Urothelium cell line (cell line): ENCODE results near the gene ELFN2.
"Not testable (repeated sequence)": the region's sequence is repeated elsewhere in the genome, so short reads cannot be mapped to it uniquely, and the experiment has no call there.

Experiments used
- DNase-seq: peaks from one replicate; pipeline ENCODE4 v3.0.0; 2011; ENCODE audit warnings: low spot score, mixed read lengths
- FAIRE-seq: peaks from 2 replicates; lab custom pipeline; 2011; peaks lifted over from hg19 to GRCh38; lab: Jason Lieb, UNC

Gene ELFN2

GRCh38 chr22:37413546-37413945 is 13.7 kb downstream of the ELFN2 start:
- DNase-seq: no peak
- FAIRE-seq: no peak

DNA sequence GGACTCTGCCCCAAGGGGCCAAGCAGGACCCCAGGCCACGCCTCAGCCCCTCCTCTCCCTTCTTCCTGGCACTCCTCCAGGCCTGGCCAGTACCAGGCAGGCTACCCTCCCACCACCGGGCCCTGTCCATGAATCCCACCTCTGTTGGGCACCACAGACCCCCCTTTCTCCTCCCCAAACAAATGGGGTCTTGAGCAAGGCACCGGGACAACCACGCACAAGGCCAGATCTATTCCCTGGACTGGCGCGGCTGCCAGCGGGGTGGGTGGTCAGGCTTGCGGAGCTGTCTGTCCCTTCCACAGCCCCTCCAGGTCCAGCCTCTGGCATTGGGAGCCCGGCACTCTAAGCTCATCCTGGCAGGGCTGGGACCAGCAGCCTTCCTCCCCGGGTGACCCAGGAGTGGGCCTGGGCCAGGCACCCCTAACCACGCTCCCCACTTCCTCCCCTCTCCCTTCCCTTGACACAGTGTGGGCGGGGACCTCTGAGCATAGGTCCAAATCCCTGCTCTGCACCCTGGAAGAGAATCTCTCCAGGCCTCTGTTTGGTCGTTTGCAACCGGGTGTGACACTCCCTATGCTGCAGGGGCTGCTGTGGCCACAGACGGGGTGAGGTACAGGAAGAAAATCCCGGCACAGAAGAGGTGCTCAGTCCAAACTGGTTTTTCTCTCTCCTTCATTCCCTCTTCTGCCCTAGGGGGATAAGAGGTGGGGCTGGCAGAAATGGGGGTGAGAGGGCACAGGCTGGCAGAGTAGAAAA is 14.6 kb downstream of the ELFN2 start:
- FAIRE-seq (no peak), DNase-seq (no peak)

DNA sequence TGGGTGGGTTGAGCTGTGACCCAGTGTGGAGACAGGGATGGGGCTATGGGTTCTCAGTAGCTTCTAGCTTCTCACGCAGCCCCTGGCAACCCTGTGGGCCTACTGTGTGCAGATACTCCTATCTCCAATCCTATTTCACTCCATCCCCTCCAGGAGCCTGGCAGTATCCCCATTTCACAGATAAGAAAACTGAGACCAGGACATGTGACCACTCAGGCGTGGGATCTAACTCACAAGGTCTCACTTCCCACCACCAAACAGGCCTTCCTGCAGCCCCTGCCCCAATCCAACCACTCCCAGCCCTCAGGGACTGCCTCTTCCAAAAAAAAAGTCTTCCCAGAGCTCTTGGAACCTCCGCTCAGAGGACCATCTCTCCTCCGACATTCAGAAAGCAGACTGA is 15.6 kb downstream of the ELFN2 start:
- no peak for FAIRE-seq
- no peak for DNase-seq

DNA sequence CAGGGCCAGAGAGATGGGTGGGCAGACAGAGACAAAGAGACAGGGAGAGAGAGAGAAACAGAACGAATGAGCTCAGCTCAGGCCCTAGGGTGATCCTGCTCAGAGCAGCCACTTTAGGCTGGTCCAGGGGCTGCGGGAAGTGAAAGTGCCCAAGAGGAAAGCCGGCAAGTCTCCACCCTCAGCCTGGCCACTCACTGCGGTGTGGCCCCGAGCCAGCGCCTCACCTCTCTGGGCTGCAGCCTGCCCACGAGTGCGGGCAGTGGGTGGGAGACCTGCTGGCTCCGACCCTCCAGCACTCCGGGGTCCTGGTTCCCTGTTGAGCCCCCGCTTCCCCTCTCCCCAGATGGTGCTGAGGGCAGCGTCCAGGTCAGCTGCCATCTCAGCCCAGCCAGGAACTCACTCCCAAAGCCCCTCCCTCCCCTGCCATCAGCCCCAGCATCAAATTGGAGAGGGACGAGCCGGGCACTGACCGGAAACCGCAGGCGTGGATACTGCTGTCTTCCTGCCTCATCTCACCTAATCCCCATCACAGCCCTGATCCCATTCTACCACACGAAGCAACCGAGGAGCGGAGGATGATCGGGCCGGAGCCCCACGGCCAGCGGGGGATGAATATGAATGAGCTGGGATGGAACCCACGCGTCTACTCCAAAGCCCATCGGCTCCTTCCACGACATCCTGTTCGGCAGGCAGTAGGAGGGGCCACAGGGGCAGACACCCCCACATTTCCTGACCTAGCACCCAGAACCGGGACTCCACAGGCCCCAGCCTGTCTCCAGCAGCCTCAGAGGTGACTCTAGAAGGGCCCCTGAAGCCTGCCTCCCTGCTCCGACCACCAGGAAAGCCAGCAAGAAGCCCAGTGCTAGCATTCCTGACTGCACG is 16.9 kb downstream of the ELFN2 start:
- FAIRE-seq (no peak), DNase-seq (no peak)

DNA sequence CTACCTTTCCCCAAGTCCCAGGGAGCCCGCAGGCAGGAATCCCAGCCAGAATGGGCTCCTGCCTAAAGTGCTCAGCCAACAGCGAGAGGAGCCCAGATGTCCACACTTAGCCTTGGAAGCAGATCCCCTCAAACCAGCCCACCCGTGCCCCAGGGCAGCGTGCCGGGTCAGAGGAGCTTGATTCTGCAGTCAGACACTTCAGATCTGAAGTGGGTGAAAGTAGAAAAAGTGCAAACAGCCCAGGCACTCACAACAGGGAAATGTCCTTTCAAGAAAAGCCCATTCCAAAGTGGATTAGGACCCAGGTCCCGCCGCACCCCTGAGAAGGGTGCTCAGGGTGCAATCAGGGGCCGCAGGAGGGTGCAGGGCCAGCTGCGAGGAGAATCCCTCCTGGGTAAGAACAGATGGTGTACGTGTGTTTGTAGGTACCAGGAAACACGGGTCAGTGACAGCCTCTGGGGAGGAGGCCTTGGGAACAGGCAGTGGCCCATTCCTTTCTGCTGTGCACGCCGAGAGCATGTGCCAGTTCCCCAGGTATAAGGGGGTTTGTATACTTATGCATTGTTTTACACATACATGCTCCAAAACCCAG is 17.7 kb downstream of the ELFN2 start:
- no peak for FAIRE-seq

DNA sequence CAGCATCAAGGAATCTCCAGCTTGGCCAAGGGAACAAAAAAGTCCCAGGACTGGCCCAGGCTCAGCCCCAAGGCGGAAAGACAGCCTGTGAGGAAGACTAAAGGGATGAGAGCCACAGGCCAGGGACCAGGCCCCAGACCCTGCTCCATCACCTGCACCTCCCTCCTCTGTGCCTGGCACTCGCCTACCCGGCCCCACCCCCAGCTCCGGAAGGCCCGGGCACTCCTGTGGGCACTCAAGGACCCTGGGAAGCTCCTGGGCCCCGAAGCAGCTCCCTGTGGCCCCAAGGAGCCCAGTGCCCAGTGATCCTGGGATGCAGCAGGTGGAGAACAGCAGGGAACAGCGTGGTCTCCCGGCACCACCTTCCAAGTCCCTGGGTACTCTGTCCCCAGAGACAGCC is 18.2 kb downstream of the ELFN2 start:
- FAIRE-seq: no peak
- no peak for DNase-seq

More for the DNA sequence above, 17.7 kb downstream of the ELFN2 start:
- no peak for DNase-seq

DNA sequence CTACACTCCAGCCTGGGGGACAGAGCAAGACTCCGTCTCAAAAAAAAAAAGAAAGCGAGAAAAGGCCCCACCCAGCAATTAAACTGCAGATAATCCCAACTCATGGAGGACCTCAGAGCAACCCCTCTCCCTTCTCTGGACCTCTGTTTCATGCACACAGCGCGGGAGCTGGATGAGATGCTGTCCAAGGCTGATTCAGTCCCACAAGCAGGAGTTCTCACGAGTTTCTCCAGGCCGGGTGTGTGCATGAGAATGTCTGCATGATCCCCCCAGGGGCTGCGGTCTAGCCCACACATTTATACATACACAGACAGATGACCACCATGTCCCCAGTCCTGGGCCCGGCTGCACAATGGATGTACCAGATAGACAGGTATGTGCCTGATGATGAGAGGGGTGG is 19.4 kb downstream of the ELFN2 start:
- FAIRE-seq (no peak), DNase-seq (no peak)

GRCh38 chr22:37406441-37407235 is 20.6 kb downstream of the ELFN2 start:
- no peak for DNase-seq
- no peak for FAIRE-seq

- DNase-seq (no peak), FAIRE-seq (no peak)
Observed at GRCh38 chr22:37404091-37404490, 23.2 kb downstream of the ELFN2 start.

GRCh38 chr22:37403267-37403960 is 23.9 kb downstream of the ELFN2 start:
- DNase-seq: no peak
- FAIRE-seq: no peak

DNA sequence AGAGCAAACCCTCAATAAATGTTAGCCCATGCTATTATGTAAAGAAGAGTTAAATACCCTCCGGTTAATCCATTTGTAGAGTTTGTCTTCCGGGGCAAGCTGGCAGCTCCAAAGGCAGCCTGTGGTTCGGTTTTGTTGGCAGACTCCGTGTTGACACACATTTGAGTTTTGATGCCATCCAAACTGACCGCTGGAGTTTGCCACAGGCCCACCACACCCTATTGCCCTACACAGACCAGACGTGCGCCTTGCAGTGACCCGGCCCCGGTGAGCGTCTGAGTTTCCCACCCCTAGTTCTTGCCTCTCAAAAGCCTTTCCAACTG is 25.1 kb downstream of the ELFN2 start:
- DNase-seq: no peak
- no peak for FAIRE-seq

DNA sequence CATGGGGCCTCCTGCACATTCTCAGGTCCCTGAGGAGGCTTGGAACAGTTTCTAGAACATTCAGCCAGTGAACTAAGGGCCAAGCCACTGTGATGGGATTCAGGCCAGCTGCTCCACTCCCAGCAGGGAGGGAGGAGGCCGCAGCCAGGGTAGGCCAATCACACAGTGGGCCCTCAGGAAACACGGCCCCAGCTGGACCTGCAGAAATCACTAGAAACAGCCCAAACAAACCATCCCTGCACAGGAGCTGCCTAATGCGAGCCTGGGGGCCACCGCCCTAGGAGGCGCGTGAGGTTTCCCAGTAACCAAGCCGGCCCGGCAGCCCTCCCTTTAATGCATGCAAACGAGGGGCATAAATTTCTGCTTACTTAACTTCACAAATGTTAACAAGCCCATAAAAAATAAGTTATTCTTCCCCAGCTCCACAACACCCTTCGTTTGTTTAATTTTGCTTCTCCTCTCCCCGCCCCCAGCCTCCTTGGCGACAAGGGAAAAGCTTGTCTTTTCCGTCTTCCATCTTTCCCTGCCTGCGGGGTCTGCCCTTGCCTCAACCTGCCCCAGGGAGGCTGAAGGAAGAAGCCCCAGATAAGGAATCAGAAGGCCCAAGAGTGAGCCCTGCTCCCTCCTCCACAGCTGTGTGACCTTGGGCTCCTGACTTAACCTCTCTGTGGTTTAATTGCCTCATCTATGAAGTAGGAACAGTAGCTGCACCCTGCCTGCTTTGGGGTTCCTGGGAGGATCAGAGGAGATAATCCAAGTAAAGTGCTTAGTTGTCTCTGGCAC is 25.7 kb downstream of the ELFN2 start:
- DNase-seq (no peak), FAIRE-seq (no peak)

DNA sequence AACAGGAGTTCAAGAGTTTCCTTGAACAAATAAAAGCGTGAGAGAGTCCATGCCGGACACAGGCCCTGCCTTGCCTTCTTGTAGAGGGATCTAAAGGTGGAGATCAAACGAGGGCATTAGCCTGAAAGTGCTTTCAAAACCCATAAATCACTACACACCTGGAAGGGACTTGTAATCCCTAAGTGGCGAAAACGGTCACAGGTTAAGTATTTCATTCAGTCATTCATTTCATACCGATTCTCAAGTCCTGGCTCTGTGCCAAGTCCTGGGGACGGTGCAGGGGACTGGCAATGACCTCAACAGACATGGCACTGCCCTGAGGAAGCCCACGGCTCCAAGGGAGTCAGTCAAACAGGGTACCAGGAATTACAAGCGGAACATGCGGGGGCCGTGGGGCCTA is 26.6 kb downstream of the ELFN2 start:
- DNase-seq: no peak
- FAIRE-seq: no peak

GRCh38 chr22:37399457-37399856 is 27.8 kb downstream of the ELFN2 start:
- not testable (repeated sequence) for FAIRE-seq, DNase-seq

DNA sequence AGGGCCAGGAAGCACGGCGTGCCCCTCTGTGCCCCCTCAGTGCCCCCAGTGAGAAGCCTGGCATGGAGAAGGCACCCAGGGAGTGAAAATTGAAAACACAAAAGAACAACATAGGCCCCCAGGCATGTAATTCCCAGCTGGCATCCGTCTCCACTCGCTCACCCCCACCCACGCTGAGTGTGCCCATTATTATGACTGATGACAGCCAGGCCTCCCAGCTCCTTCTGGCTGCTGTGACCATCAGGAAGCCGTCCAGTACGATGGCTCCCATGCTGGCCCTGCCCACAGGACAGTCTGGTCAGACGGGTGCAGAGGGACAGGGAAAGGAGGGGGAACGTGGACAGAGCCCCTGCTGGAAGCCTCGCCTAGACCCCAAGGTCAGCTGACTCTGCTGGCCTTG is 30.1 kb downstream of the ELFN2 start:
- FAIRE-seq (no peak), DNase-seq (no peak)

DNA sequence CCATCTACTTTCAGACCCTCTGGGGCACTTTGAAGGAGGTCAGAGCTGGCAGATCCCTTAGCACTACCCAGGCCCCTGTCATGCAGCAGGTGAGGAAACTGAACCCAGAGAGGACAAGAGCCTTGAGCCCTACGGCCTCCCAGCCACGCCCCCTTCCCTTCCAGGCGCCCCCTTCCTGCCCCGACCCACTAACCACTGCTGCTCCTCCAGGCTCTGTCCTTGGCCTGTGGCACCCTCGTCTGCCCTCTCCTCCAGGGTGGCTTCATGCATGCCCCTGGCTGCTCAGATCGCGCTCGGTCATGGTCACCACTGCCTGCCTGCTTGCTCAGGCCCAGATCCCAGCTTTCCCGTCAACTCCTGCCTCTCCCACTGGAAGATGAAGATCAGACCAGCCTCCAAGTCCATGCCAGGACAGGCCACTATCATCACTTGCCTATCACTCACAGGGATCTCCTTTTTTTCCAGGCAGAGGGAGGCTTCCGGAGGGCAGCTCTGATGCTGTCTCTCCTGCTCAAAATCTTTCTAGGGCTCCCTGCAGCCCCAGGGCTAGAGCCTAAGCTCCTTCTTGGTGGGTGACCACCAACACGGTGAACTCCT is 30.7 kb downstream of the ELFN2 start:
- FAIRE-seq: no peak

GRCh38 chr22:37394341-37394740 is 32.9 kb downstream of the ELFN2 start:
- FAIRE-seq: no peak

More for the DNA sequence above, 30.7 kb downstream of the ELFN2 start:
- no peak for DNase-seq

DNA sequence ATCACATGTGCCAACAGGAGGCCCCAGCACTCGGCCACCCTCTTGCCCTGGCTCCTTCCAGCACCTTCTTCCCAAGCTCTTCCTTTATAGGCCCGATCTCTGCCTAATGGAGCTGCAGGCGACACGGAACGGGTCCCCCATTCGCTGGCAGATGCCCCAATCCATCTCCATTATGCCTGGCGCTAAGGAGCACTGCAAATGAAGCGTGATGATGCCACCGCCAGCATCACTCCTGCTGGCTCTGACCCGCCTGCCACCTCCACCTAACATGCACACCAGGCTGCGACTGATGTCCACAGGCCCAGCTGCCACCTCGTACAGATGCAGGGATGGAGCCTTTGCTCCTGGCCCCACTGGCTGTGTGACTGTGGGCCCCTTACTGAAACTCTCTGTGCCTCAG is 33.5 kb downstream of the ELFN2 start:
- DNase-seq: no peak
- no peak for FAIRE-seq

More at GRCh38 chr22:37394341-37394740, 32.9 kb downstream of the ELFN2 start:
- DNase-seq: no peak

DNA sequence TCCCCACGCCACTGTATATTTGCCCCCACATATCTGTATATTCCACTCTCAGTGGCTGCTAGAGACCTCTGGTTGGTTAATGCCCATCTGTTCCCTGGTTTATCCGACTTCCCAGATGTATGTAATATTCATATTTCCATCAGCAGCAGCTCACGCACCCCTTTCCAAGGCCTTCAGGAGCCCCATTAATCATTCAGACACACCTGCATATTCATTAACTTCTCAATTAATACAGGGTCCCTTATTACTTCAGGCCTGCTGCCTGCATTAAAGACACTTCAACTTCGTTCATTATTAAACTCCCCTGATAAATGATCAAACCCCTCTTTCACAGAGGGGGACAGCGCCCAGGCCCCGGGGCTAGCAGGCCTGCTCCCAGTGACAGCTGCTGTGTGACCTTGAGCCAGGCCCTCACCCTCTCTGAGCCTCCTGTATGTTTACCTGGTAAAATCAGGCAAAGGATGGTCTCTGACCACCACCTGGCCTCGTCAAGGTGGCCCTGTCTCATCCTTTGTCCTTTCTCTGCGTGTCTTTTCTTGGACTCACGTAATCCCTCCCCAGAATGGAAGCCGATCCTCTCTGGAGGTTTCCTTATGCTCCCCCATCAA is 34.5 kb downstream of the ELFN2 start:
- DNase-seq (no peak), FAIRE-seq (no peak)
